Keratinocyte (primary cell): ENCODE data around the gene SLC44A3.

ENCODE experiments used
- CTCF ChIP-seq, 3 experiments: IDR thresholded peaks in 1 of 3; conservative IDR thresholded peaks in 1 of 3; optimal IDR thresholded peaks in 1 of 3; 2 replicates in 2 of 3; 3 replicates in 1 of 3; pipeline versions ENCODE3 to v1.5.1; 2011; ENCODE audit warnings: low read length in 3 of 3, mild to moderate bottlenecking in 3 of 3, moderate library complexity in 2 of 3, control low read depth in 1 of 3, inconsistent platforms in 1 of 3; ENCODE audit not compliant: insufficient read depth in 2 of 3; ENCODE audit errors: extremely low read depth in 1 of 3
- EZH2 ChIP-seq: IDR thresholded peaks from one replicate; pipeline ENCODE4 v1.6.1; 2012; ENCODE audit warnings: inconsistent platforms, mild to moderate bottlenecking, low read length, moderate library complexity

DNA sequence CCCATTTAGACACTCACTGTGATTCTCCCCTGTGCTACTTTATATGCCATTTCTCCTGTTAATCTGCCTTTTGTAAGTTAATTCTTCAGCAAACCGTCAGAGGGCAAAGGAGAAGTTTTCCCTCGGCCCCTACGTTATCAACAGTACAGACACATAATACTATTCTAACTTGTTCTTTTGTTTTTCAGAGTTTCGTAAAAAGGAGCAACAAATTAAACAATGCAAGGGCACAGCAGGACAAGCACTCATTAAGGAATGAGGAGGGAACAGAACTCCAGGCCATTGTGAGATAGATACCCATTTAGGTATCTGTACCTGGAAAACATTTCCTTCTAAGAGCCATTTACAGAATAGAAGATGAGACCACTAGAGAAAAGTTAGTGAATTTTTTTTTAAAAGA is 74.5 kb downstream of the SLC44A3 start:
- TF ChIP-seq CTCF (optimal IDR thresholded peaks at IDR 0.05 in 1 of 3, IDR thresholded peaks at IDR 0.05 in 1 of 3, conservative IDR thresholded peaks at IDR 0.05 in 1 of 3; ENCODE audit: extremely low read depth in 1 of 3, insufficient read depth in 2 of 3, low read length in 3 of 3): no peak
- TF ChIP-seq EZH2: no peak
